Activated effector memory CD4-positive, alpha-beta T cell treated with anti-CD3 and anti-CD28 coated beads, Interleukin-2, amount 50 U/mL, for 16 hours (primary cell): Measurements from ENCODE around the gene LIM2.
"Not testable (repeated sequence)": the region's sequence is repeated elsewhere in the genome, so short reads cannot be mapped to it uniquely, and the experiment has no call there.

Experiments used
- DNase-seq: peaks from one replicate; pipeline ENCODE4 v3.0.0-alpha.2; 2020

Gene LIM2

DNA sequence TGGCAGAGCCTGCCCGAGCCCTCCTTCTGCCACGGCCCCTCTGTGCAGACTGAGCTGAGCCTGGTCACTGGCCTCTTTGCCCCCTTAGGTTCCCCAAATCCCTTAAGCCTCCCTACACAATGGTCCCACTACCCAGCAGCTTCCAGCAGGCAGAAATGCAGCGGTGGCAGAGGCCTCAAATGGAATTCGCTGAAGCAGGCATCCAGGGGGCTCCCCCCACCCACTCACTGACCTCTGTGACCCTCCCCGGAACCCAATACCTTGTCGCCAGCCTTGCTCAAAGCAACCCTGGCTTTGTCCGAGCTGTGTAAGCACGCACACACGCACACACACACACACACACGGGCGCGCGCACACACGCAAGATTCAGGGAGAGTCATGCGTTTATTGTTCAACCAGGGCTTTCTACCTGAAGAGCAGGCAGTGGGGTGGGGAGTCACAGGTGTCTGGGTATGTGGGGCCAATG lies at the start of gene LIM2:
LIM2 (minus strand) TSS at position 51 of the 466 bp plus-strand sequence. CDS start 531 bp downstream, outside the sequence.
- no peak for DNase-seq

DNA sequence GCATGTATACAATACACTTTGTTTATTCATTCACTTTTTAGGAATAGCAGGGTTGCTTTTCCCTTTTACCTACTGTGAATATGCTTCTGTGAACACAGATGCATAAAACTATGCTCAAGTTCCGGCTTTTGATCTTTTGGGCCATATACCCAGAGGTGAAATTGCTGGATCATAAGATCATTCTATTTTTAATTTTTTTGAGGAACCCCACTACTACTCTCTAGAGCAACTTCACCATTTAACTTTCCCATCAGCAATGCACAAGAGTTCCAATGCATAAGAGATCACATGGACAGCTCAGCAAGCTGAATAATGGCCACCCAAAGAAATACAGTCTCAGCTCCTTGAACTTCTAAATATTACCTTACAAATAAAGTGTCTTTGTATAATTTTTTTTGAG lies 46.7 kb upstream of the LIM2 start:
- no peak for DNase-seq

DNA sequence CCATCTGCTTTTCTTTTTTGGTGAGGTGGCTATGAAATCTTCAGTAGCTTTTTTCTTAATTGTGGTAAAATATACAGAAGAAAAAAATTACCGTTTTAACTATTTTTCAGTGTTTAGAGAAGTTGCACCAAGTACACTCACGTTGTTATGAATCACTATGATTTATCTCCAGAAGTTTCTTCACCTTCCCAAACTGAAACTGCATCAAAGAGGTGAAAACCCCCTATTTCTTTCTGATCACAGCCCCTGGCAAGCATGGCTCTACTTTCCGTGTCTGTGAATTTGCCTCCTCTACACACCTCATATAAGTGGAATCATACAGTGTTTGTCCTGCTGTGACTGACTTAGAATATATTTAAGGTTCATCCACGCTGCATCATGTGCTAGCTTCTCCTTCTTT lies 45.3 kb upstream of the LIM2 start:
- DNase-seq = no peak

GRCh38 chr19:51431124-51431523 lies 43.4 kb upstream of the LIM2 start:
- DNase-seq = no peak

GRCh38 chr19:51430221-51430620 lies 42.4 kb upstream of the LIM2 start:
- no peak for DNase-seq

DNA sequence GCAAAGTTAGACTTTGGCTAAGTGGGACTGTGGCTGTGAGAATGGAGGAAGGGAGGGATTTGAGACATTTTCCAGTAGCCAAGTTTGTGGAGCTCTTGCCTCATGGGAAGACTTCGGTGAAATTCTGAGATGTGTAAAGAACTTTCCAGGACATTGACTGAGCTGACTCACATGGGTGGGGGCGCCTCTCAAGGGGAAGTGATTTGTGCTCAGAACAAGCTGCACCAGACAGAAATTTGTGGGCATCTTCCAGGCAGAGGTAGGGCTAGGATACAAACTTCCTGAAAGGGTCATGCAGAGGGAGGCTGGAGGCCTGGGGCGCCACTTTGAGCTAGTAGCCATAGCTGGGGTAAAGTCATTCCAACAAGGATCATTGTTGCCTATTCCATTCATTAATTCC lies 39.4 kb upstream of the LIM2 start:
- no peak for DNase-seq

DNA sequence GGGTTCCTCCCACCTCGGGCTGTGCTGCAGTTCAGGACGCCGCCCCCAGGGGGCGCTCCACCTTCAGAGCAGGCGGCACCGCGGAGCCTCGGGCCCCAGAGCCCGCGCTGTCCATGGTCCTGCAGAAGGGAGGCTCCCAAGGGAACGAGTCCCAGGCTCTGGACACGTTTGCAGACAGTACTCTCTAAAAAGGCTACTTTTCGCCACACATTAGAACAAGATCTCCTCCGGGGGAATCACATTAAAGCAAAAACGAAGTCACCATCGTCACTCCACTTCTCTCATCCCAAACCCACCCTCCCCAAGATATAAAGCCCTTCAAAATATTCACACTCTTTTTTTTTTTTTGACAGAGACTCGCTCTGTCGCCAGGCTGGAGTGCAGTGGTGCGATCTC lies 34.3 kb upstream of the LIM2 start:
- DNase-seq = peak; percentile 94

GRCh38 chr19:51421229-51422052 lies 33.7 kb upstream of the LIM2 start:
- DNase-seq = no peak

DNA sequence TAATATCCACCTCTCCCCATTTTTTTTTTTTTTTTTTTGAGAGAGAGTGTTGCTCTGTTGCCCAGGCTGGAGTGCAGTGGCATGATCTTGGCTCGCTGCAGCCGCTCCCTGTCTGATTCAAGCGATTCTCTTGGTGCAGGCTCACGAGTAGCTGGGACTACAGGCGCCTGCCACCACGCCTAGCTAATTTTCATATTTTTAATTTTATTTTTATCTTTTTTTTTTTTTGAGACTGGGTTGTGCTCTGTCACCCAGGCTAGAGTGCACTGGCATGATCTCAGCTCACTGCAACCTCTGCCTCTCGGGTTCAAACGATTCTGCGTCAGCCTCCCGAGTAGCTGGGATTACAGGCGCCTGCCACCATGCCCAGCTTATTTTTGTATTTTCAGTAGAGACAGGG lies 32.7 kb upstream of the LIM2 start:
- not testable (repeated sequence) for DNase-seq

DNA sequence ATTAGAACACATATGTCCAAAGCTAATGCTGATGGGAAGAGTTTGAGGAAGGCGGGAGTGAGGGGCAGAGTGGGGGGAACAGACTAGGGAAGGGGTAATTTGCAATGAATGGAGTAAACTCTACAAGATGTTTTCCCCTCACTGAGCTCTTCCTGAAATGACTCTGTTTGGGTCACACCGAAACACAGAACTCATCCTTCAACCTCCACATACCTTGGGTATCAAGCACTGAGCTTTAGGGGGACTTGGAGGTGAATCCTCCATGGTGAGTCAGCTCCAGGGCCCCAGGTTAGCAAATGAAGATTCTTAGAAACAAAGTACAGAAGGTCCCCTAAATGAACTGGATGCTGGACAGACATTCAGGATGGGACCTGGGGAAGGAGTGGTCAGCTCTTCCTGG lies 30.9 kb upstream of the LIM2 start:
- DNase-seq = no peak

- DNase-seq = no peak
These were observed 30.0 kb upstream of the LIM2 start for GRCh38 chr19:51417810-51418157.

GRCh38 chr19:51417107-51417809 lies 29.5 kb upstream of the LIM2 start, which contains the start of gene SIGLEC10:
Gene SIGLEC10 (minus strand): TSS chr19:51417642. CDS start chr19:51417581, 61 bp downstream.
- no peak for DNase-seq

- DNase-seq = not testable (repeated sequence)
These were observed 28.6 kb upstream of the LIM2 start for GRCh38 chr19:51416422-51416821.

DNA sequence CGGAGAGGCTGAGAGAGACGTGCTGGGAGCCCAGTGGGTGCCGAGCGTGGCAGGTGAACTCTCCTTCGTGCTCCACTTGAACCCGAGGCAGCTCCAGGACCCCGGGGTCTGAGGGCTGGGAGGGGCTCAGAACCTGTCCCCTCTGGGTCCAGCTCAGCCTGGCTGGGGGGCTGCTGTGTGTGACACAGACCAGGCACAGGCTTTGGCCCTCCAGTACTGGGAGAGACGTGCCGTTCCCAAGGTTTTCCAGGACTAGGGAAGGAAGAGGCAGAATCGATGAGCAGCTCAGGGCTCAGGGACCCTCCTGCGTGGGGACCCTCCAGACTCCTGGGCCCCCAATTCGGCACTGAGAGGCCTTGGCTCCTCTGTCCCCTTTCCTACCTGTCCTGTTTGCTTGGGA lies 27.4 kb upstream of the LIM2 start:
- no peak for DNase-seq

- no peak for DNase-seq
These were observed 23.4 kb upstream of the LIM2 start for GRCh38 chr19:51410950-51411748.

DNA sequence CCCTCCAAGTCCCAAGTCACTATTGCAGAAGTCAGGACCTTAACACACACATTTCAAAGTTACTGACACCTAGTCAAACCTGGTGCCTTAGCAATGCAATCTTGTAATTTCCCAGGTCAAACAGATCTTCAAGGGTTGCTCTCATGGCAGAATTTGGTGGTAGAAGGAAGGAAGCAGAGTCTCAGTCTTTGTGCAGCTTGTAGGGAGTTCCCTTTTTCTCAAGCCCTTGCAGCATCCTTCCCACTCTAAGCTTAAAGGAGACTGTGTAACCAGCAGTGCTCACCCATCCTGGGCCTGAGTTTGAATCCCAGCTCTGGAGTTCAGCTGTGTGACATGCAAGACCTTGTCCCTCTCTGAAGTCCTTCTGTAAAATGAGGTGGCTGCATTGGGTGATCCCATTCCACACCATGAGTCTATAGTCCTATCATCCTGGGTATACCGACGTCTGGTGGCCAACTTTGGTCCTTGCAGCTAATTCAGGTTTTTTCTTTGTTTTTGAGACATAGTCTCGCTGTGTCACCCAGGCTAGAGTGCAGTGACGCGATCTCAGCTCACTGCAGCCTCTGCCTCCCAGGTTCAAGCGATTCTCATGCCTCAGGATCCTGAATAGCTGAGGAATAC lies 19.8 kb upstream of the LIM2 start:
- DNase-seq = peak; percentile 69

DNA sequence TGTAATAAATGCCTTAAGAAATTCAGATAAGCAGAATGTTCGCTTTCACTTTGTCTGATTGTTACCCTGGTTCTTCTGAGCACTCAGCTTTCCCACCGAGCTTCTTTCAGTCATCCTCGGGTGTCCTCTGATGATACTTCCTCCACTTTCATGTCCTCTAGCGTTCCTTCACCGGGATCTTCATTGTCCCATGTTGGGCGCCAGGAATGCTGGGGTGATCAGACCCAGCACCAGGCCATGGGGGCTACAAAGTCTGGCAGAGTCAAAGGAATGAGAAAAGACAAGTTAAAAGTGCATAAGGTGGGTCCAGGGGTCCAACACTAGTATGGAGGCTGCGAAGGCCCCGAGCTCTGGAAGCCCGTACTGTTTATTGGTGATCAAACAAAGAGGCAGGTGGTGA lies 14.3 kb upstream of the LIM2 start:
- no peak for DNase-seq

DNA sequence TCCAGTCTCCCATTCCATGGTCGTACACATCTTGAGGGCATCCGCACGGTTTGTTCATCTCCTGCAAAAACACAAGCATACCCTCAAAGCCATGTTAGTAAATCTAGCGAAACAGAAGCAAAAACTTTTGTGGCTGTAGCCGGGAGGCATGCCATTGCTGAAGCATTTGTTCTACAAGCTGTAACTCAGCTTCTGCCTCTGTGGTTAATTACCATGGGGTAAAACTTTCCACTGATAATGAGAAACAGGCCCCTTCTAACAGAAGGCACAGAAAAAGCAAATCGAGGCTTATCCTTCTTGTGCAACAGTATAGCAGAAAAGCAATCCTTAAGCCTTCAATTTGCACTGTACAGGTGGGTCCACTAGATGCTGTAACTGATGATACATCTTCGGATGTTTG lies 12.2 kb upstream of the LIM2 start:
- DNase-seq = not testable (repeated sequence)

GRCh38 chr19:51399231-51399630 lies 11.5 kb upstream of the LIM2 start:
- DNase-seq = no peak

GRCh38 chr19:51398096-51398704 lies 10.4 kb upstream of the LIM2 start:
- no peak for DNase-seq

DNA sequence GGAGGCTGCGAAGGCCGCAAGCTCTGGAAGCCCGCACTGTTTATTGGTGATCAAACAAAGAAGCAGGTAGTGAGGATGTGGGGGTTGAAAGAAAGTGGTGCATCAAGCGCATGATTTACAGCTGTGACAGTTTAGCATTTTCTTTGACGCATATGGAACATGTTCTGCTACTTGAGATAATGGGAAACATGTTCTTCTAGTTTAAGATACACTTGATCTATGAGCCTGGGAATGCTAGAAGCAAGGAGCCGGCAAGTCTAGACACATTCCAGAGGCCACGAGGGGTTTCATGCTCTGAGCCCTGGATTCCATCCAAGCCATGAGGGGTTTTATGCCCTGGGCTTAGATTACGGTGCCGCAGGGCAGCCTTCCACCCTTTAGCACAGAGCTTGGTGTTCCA lies 9.7 kb upstream of the LIM2 start:
- DNase-seq = not testable (repeated sequence)

DNA sequence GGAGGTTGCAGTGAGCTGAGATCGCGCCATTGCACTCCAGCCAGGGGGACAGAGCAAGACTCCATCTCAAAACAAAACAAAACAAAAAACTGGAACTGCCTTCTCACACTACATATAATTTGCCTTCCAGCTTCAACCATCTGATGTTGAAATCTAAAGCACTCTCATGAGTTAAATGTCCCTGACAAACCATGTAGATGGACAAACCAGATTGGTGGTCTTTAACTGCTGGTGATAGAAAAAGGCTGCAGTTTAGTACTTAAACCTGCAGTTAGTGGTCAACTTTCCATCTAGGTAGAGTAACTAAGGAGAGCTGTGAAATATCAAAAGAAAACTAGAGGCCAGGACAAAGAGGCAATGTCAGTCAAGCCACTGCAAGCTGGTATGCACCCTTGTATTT lies 8.4 kb upstream of the LIM2 start:
- no peak for DNase-seq
